Measurements from ENCODE around the gene ENAH.
A peak's percentile ranks its signal among the peaks of the same experiment; 100 is the strongest.

ENAH gene

GRCh38 chr1:225468270-225469020, 184.5 kb downstream of the ENAH start:
- no peak for DNase-seq

GRCh38 chr1:225467193-225468020, 185.5 kb downstream of the ENAH start:
- peak; percentile 81 for DNase-seq

- no peak for DNase-seq
These were observed 186.1 kb downstream of the ENAH start for GRCh38 chr1:225466848-225467192.

DNA sequence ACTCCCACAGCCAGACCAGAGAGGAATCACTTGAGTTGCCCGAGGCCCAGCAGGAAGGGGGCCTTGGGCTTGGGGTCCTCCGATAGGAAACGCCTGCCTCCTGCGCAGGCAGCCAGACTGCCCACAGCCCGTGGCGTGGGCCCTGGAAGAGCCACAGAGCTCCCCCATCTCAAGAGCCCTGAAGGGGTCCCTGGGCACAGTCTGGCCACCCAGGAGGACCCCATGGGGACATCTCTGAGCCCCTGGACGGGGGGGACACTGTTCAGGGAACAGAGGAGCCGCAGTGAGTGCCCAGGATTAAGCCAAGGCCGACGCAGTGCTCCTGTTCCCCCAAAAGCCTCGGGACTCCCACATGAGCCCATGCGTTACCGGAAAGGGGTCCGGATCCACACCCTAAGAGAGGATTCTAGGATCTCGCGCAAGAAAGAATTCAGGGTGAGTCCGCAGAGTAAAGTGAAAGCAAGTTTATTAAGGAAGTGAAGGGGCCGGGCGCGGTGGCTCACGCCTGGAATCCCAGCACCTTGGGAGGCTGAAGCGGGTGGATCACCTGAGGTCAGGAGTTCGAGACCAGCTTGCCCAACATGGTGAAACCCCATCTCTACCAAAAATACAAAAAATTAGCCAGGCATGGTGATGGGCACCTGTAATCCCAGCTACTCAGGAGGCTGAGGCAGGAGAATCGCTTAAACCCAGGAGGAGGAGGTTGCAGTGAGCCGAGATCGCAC, 187.0 kb downstream of the ENAH start:
- DNase-seq: no peak

DNA sequence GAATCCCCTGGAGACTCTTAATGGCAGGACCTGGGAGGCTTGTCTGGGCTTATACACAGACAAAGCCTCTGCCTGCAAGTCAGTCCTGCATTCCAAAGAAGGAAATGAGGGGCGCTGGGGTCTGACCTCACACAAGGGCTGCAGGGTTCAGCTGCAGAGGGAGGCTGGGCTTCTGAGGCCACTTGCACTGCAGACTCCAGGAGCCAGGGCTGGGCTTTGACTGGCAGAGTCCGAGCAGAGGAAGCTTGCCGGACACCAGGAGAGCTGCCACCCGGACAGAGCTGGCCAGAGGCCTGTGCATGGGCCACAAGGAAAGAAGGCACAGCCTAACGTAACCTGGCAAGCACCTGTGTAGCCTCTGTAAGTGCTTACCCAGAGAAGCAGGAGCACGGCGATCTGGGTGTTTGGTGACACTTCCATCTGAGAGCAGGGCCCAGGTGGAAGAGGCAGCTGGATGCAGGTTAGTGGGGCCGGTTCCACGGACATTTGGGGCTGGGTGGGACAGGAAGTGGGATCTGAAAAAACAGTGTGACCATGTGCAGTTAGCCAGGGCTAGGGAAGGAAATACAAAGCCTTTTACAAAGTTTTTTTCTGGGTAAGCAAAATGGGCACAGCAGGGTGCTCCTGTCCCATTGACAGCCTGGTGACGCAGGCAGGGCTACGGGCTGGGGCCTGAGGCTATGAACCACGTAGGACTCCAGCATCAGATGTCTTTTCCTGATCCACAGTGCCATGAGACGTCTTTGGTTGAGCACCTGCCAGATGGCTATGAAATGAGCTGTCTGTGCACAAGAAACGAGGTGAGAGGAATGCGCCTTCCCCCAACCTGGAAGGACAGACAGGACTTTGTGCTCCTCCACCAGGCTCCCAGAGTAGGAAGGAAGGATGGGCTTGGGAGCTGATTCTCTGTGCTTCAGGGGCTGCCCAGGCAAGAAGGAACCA, 187.8 kb downstream of the ENAH start:
- no peak for DNase-seq

DNA sequence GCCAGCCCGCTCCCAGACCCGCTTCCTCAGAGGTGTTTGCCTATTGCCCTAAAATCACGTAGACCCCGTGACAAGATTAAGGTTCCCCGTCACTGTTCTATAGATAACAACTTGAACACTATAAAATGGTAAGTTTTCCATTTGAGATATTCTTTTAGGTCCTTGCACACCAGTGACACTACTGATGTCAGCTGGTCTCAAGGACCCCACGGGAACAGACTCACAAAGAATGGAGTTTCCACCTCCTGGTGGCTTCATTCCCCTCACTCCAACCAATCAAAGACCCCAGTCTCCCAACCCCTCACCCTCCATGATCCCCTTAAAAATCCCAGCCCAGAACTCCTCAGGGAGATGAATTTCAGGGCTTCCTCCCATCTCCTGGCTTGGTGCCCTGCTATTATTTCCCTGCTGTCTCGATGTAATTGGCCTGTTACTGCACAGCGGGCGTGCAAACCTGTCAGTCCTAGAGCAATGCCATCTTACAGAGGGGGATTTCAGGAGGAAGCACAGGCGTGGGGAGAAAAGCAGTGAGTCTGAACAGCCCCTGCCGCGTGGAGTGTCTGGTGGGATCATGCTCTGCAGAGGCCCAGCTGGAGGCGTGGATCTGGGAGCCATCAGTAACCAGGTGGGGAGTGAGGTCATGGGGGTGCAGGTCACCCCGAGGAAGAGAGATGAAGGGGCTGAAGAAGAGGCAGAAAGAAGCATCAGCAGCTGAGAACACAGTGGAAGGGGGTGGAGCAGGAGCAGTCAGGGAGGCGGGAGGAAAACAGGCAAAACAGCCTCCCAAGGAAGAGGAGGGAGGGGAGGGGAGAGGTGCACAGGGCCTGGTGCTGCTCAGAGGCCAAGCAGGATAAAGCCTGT, 190.0 kb downstream of the ENAH start:
- no peak for DNase-seq

DNA sequence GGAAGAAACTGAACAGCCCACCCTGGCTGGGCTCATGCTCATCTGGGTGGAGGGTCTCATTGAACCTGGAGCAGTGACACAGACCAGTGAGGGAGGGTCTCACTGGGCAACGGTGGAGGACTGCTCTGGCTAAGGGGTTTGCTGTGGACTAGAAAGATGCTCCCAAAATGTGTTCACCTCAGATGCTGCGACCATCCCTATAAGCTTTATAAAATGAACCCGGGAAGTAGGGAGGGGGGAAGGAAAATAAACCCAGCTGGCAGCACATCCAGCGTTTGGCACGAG, 190.6 kb downstream of the ENAH start:
- no peak for DNase-seq

DNA sequence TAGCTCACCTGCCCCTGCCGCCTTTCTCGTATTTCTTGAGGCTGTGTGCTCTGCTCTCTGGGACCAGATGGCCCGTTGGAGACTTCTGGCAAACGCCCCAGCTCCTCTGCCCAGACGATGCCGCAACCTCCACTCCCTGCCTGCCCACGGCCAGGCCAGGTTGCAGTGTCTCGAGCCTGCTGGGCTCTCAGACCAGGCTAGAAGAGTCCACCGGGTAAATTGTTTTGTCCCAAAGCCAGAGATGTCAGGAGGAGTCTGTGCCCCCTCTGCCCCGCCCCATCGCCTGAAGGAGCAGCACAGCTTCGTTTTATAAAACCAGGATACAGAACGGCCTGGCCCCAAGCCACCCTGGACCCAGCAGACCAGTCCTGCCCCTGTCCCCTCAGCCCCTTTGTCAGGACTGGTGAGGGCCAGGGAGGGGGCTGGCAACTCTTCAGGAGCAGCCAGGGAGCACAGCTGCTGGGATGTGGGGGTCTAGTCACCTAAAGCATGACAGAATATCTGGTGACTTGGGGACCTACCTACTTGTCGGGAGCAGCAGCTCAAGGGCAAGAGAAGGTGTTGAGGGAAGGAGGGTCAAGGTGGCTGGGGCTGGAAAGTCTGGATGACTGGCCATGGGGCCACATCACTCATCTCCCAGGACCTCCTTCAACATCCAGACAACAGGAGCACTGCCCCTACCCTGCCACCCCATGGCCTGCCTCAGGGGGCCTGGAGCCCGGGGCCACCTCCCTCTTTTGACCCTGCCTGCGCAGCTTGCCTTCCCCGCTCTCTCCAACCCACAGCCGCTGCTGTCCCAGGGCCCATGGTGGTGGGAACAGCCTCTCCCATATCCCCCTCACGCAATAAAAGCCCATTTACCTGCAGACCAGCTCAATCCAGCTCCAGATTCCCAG, 191.1 kb downstream of the ENAH start:
- no peak for DNase-seq

DNA sequence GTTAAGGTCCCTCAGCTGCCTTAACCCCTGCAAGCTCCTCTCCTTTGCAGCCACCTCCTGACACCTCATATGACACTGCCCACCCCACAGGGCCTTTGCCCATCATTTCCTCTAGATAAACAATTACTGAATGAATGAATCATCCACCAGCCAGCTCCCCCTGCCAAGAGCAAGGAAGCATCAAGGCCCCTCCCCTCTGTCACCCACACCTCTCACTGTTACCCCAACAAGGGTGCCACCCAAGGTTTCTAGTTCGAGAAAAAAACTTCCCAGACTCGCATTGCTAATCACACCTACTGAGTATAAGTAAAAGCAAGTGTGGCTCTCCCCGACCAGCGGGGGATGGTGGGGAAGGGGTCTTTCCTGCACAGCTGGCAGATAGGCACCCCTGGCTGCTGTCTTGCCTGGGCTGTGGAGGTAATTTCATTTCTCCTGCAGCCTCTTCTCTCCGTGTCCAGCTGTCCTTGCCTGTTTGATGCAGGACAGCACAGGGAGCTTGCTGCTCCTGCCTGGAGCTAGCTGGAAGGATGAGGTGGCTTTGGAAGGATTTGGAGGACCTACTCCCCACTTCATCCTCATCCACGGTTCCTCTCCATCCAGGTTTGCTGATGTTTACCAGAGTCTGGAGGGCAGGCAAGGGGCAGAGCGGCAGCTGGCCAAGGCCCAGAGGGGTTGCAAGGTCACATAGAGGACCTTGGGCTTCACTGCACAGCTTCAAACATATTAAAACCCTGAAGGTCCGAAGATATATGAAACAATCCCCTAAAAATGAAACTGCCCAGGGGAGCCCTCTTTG, 192.0 kb downstream of the ENAH start:
- peak; percentile 75 for DNase-seq

- DNase-seq: no peak
These were observed 192.7 kb downstream of the ENAH start for GRCh38 chr1:225460021-225460736.

DNA sequence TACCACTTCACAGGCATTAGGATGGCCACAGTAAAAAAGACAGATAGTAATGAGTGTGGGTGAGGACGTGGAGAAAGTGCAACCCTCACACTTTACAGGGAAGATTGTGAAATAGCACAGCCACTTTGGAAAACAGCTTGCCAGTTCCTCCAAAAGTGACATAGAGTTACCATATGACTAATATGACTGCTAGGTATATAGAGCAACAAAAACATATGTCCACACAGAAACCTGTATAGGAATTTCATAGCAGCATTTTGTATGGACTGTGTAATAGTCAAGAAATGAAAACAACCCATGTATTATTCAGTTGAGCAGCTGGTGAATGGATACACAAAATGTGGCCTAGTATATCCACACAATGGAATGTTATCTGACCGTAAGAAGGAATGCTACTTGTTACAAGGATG, 194.7 kb downstream of the ENAH start:
- DNase-seq: no peak

DNA sequence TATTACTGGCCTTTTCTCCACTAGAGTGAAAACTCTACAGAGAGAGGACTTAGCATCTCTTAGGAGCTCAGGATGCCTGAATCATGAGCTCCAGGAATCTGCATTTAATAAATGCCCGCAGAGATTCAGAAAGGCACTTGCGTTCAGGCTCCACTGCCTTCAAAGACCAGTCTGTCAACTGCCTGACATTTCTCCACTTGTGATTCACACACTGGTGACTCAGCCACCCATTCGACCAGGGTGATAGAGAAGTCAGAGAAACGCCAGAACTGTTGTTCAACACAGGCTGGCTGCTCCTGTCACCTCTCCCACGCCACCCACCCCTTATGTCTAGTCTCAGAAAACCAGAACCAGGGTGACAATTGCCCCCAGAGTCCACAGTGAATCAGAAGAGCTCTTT, 198.2 kb downstream of the ENAH start:
- DNase-seq: peak; percentile 62

GRCh38 chr1:225453797-225454648, 198.9 kb downstream of the ENAH start:
- no peak for DNase-seq

DNA sequence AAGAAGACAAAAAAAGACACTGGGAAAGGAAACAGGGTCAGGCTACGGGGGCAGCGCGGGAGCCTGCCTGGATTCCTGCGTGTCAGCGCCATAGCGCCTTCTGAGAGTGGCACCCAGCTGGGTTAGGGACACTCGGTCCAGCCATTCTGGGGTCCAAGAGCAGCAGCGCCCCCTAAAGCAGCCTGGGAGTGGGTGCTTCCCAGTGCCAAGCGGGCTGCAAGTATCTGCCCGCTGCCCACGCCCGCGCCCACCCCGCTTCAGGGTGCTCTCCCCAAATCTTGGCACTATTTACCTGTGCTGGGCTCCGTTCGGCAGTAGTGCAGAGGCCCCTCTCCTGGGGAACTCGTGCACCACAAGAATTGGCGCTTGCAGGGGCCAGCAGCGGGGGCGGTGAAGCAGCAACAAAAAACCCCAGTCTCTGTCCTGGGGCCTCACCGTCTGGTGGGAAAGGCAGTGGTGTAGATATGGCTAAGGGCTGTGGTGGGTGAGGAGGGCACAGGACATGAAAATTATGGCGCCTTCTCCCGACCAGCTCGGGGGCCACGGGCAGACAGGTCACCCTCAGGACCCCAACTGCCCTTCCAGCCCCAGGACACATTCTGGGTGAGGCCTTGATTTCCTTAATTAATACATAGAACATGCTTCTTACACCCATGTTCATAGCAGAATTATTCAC, 200.9 kb downstream of the ENAH start:
- no peak for DNase-seq

DNA sequence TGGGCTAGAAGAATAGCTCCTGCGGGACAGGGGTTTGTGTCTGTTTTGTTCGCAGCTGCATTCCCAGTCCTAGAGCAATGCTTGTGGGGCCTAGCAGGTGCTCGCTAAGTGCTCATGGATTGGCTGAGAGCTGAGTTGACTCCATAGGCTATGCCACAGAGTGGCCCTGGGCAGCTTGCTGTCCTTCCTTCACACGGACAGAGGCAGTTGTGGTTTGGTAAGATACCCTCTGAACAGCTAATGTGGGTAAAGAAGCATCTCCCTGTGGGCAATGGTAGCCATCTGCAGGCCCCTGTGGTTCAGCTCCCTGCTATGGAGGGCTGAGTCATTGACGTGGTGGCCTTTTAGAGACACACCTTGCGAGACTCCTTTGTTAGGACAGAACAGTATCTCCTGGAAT, 201.6 kb downstream of the ENAH start:
- DNase-seq: no peak

DNA sequence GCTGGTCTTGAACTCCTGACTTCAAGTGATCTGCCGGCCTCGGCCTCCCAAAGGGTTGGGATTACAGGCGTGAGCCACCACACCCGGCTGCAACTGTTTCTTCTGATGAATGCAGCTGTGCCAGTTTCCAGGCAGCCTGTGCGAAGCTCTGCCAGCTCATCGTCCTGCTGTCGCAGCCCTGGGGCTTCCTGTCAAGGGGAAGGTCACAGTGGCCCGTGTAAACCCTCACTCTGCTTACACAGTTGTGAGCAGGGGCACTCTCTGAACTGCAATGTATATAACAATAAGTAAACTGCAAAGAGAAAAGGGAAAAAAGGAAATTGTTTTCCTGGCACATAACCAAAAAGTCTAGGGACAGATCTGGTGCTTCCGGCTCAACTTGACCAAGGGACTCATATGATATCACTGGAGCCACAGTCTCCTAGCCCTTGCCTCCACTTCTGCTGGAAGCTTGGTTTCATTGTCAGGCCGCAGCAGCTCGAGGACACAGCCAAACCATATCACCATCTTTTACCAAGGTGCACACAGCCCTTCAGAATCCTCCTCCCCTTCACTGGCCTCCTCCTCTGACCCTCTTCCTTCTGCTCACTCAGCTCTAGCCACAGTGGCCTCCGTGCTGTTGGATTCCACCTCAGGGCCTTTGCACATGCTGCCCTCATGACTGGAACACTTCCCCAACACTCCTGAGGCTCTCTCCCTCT, 202.3 kb downstream of the ENAH start:
- no peak for DNase-seq

DNA sequence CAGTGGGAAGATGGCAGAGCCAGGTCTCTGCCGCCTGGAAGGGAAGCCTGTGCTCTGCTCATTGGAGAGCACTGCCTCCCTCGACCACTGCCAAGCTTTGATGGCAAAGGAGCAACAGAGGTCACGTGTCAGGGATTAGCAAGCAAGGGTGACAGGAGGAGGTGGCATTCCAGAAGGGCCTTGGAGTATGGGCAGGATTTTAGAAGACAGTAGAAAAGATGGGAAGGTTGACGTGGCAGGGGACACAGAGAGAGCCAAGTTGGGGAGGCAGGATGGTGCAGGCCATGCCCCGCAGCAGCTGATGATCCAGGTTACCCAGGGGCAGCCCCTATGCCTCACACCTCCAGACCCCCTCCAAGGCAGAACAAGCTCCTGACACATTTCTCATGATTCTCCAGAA, 203.1 kb downstream of the ENAH start:
- no peak for DNase-seq

Measured in activated gamma-delta T cell treated with Interleukin-2 at 50 U/mL for 16 hours (primary cell).